ENCODE results near the gene FADS3.

Gene FADS3

GRCh38 chr11:61846362-61847020, 44.9 kb downstream of the FADS3 start:
- Histone ChIP-seq H3K4me3 (no peak overlapping the region), H3K27ac (no peak overlapping the region)

GRCh38 chr11:61844909-61845565, 46.3 kb downstream of the FADS3 start:
- H3K27ac ChIP-seq, result no peak overlapping the region
- no peak overlapping the region for H3K4me3 ChIP-seq

GRCh38 chr11:61842528-61842820, 48.9 kb downstream of the FADS3 start:
- Histone ChIP-seq H3K4me3 (no peak overlapping the region), H3K27ac (no peak overlapping the region)

- Histone ChIP-seq H3K4me3 (no peak overlapping the region), H3K27ac (no peak overlapping the region)
These were observed 49.5 kb downstream of the FADS3 start for GRCh38 chr11:61841636-61842527.

GRCh38 chr11:61840371-61840770, 51.0 kb downstream of the FADS3 start:
- Histone ChIP-seq H3K27ac (no peak overlapping the region), H3K4me3 (no peak overlapping the region)

GRCh38 chr11:61839742-61840141, 51.6 kb downstream of the FADS3 start:
- H3K4me3 ChIP-seq, result no peak overlapping the region
- no peak overlapping the region for H3K27ac ChIP-seq

GRCh38 chr11:61838921-61839320, 52.4 kb downstream of the FADS3 start:
- Histone ChIP-seq H3K27ac (no peak overlapping the region), H3K4me3 (no peak overlapping the region)

GRCh38 chr11:61838501-61838900, 52.8 kb downstream of the FADS3 start:
- H3K4me3 ChIP-seq, result no peak overlapping the region
- no peak overlapping the region for H3K27ac ChIP-seq

- no peak overlapping the region for H3K4me3 ChIP-seq
- no peak overlapping the region for H3K27ac ChIP-seq
These were observed 53.8 kb downstream of the FADS3 start for GRCh38 chr11:61837411-61838005.

- H3K27ac ChIP-seq, result peak overlapping the region in 3 of 21 experiments; percentile 1 to 88 (median 14)
- H3K4me3 ChIP-seq, result no peak overlapping the region
These were observed 55.2 kb downstream of the FADS3 start for GRCh38 chr11:61836193-61836592.

- peak overlapping the region in 17 of 21 experiments; percentile 5 to 88 (median 55) for H3K27ac ChIP-seq
These were observed 56.9 kb downstream of the FADS3 start for GRCh38 chr11:61834278-61835048.

GRCh38 chr11:61833926-61834277, 57.4 kb downstream of the FADS3 start:
- Histone ChIP-seq H3K4me3 (no peak overlapping the region), H3K27ac (peak overlapping the region in 8 of 21 experiments; percentile 5 to 88 (median 58))

More at GRCh38 chr11:61834278-61835048, 56.9 kb downstream of the FADS3 start:
- no peak overlapping the region for H3K4me3 ChIP-seq

GRCh38 chr11:61833471-61833870, 57.9 kb downstream of the FADS3 start:
- H3K4me3 ChIP-seq, result no peak overlapping the region
- peak overlapping the region in 1 of 21 experiments; percentile 88 for H3K27ac ChIP-seq

GRCh38 chr11:61832754-61833153, 58.6 kb downstream of the FADS3 start:
- Histone ChIP-seq H3K4me3 (no peak overlapping the region), H3K27ac (no peak overlapping the region)

- no peak overlapping the region for H3K27ac ChIP-seq
- no peak overlapping the region for H3K4me3 ChIP-seq
These were observed 59.1 kb downstream of the FADS3 start for GRCh38 chr11:61832207-61832606.

GRCh38 chr11:61830237-61831105, 60.9 kb downstream of the FADS3 start:
- Histone ChIP-seq H3K27ac (peak overlapping the region in 1 of 21 experiments; percentile 22), H3K4me3 (no peak overlapping the region)

GRCh38 chr11:61829806-61830205, 61.5 kb downstream of the FADS3 start:
- Histone ChIP-seq H3K4me3 (no peak overlapping the region), H3K27ac (peak overlapping the region in 1 of 21 experiments; percentile 4)

- Histone ChIP-seq H3K27ac (peak overlapping the region in 16 of 21 experiments; percentile 4 to 80 (median 62)), H3K4me3 (peak overlapping the region; percentile 29 to 67 (median 44))
These were observed 62.5 kb downstream of the FADS3 start for GRCh38 chr11:61828629-61829407.

Measured in skin epidermis (tissue), 12 donors.